ENCODE results near the gene CT45A9. TPM values are rescaled to one million over a fixed set of nuclear protein-coding genes. Genes with fewer than 3 reads are reported as not detected.
"Not testable (repeated sequence)": the region's sequence is repeated elsewhere in the genome, so short reads cannot be mapped to it uniquely, and the experiment has no call there.

The CT45A9 gene
- total RNA-seq, 1 donor from 2014 or later = not detected

GRCh38 chrX:135890087-135890585, 18.5 kb upstream of the CT45A9 start:
- H3K9me3 Mint-ChIP-seq (ENCODE audit: unreplicated experiment) = no peaks in the 10 kb centered on the region
- no peaks in the 10 kb centered on the region for H3K4me1 Mint-ChIP-seq (ENCODE audit: unreplicated experiment)
- DNase-seq (ENCODE audit: low spot score) = no peak
- H3K27me3 Mint-ChIP-seq (ENCODE audit: unreplicated experiment) = no peaks in the 10 kb centered on the region
- no peaks in the 10 kb centered on the region for H3K36me3 Mint-ChIP-seq (ENCODE audit: low read depth, unreplicated experiment)
- H3K4me3 Mint-ChIP-seq (ENCODE audit: unreplicated experiment) = no peak overlapping the region
- no peak for TF ChIP-seq CTCF (IDR thresholded peaks at IDR 0.05; ENCODE audit: unreplicated experiment)
- no peak overlapping the region for H3K27ac Mint-ChIP-seq (ENCODE audit: unreplicated experiment)

GRCh38 chrX:135888976-135889375, 17.4 kb upstream of the CT45A9 start:
- not testable (repeated sequence) for DNase-seq (ENCODE audit: low spot score); H3K4me3 Mint-ChIP-seq (ENCODE audit: unreplicated experiment); H3K36me3 Mint-ChIP-seq (ENCODE audit: low read depth, unreplicated experiment); H3K27me3 Mint-ChIP-seq (ENCODE audit: unreplicated experiment); H3K4me1 Mint-ChIP-seq (ENCODE audit: unreplicated experiment); H3K27ac Mint-ChIP-seq (ENCODE audit: unreplicated experiment); H3K9me3 Mint-ChIP-seq (ENCODE audit: unreplicated experiment)
- peak; percentile 15 for TF ChIP-seq CTCF (IDR thresholded peaks at IDR 0.05; ENCODE audit: unreplicated experiment)

DNA sequence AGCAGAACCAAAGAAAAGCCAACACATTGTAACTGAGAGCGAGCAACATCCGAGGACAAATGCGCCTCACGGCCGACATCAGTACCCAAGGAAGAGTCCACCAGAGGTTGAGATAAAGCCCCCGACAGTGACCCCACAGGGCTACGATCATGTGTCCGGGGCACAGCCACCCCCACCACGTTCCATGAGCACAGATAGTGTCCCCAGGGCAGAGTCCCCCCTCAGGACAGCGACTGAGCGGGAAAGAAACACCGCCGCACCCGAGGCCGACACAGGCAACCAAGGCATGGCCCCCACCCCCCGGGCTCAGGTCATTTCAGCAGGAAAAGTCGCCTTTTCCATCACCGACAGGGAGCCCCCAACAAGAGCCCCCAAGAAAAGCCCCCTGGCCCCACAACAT, 16.6 kb upstream of the CT45A9 start:
- H3K36me3 Mint-ChIP-seq (ENCODE audit: low read depth, unreplicated experiment); H3K27me3 Mint-ChIP-seq (ENCODE audit: unreplicated experiment); H3K9me3 Mint-ChIP-seq (ENCODE audit: unreplicated experiment); H3K4me1 Mint-ChIP-seq (ENCODE audit: unreplicated experiment); H3K27ac Mint-ChIP-seq (ENCODE audit: unreplicated experiment); H3K4me3 Mint-ChIP-seq (ENCODE audit: unreplicated experiment); DNase-seq (ENCODE audit: low spot score): not testable (repeated sequence)

DNA sequence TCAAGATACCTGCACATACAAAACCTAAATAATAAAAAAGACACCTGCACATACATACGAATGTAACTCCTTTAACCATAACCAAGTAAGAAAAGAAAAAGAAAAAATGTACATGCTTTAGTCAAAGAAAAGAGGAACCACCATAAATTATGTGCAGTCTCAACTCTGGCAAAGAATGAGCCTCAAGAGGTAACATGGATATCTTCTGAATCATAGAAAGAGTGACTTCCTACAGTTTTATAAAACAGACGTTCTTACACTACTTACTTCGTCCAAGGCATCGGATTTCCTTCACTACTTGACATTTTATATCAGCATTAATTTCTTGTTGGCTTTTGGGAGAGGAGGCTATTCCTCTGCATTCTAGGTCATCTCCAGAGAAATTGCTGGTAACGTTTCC, 11.1 kb upstream of the CT45A9 start:
- not testable (repeated sequence) for H3K36me3 Mint-ChIP-seq (ENCODE audit: low read depth, unreplicated experiment); H3K27ac Mint-ChIP-seq (ENCODE audit: unreplicated experiment); H3K4me1 Mint-ChIP-seq (ENCODE audit: unreplicated experiment); H3K4me3 Mint-ChIP-seq (ENCODE audit: unreplicated experiment); H3K27me3 Mint-ChIP-seq (ENCODE audit: unreplicated experiment); H3K9me3 Mint-ChIP-seq (ENCODE audit: unreplicated experiment); DNase-seq (ENCODE audit: low spot score)

DNA sequence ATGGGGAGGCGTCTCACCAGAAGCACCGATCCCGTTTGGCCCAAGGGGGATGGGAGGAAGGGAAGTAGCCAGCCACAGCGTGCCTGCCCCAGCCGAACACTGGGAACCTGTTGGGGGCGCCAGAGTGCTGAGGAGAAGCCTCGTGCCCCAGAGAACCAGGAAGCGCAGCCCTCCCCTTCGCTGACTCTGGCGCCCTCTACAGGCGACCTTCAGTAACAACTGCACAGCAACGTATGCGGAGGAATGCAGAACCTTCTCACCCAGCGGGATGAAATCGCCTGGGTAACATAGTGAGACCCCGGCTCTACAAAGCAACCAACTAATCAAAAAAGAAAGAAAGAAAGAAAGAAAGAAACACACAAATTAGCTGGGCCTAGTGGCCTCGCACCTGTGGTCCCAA, 17.2 kb downstream of the CT45A9 start, which contains the start of gene CT45A8:
Gene CT45A8, minus strand, starts transcription at position 101 of the 400 bp plus-strand sequence. CDS start 3,755 bp downstream, outside the sequence.
- not testable (repeated sequence) for H3K9me3 Mint-ChIP-seq (ENCODE audit: unreplicated experiment); H3K36me3 Mint-ChIP-seq (ENCODE audit: low read depth, unreplicated experiment)

GRCh38 chrX:135837180-135837579, 34.4 kb downstream of the CT45A9 start, which contains the start of gene CT45A7:
TSS of gene CT45A7 (minus strand) at chrX:135837280. CDS start at chrX:135833533, 3,747 bp downstream.
- H3K4me3 Mint-ChIP-seq (ENCODE audit: unreplicated experiment); H3K27me3 Mint-ChIP-seq (ENCODE audit: unreplicated experiment); DNase-seq (ENCODE audit: low spot score); H3K36me3 Mint-ChIP-seq (ENCODE audit: low read depth, unreplicated experiment); H3K4me1 Mint-ChIP-seq (ENCODE audit: unreplicated experiment); H3K9me3 Mint-ChIP-seq (ENCODE audit: unreplicated experiment); H3K27ac Mint-ChIP-seq (ENCODE audit: unreplicated experiment): not testable (repeated sequence)

More for the DNA sequence above, 17.2 kb downstream of the CT45A9 start, which contains the start of gene CT45A8:
- not testable (repeated sequence) for DNase-seq (ENCODE audit: low spot score); H3K4me3 Mint-ChIP-seq (ENCODE audit: unreplicated experiment); H3K4me1 Mint-ChIP-seq (ENCODE audit: unreplicated experiment); H3K27me3 Mint-ChIP-seq (ENCODE audit: unreplicated experiment); H3K27ac Mint-ChIP-seq (ENCODE audit: unreplicated experiment)

- not testable (repeated sequence) for DNase-seq (ENCODE audit: low spot score); H3K27ac Mint-ChIP-seq (ENCODE audit: unreplicated experiment); H3K36me3 Mint-ChIP-seq (ENCODE audit: low read depth, unreplicated experiment); H3K9me3 Mint-ChIP-seq (ENCODE audit: unreplicated experiment); H3K4me3 Mint-ChIP-seq (ENCODE audit: unreplicated experiment); H3K4me1 Mint-ChIP-seq (ENCODE audit: unreplicated experiment); H3K27me3 Mint-ChIP-seq (ENCODE audit: unreplicated experiment)
Observed at GRCh38 chrX:135819912-135820311, 51.7 kb downstream of the CT45A9 start, which contains the start of gene CT45A2. TSS of gene CT45A2 (minus strand) at chrX:135820012. CDS start at chrX:135816265, 3,747 bp downstream.

Other genes starting within 250 kb of the CT45A9 start
- gene CT45A1, start 158.2 kb downstream of the CT45A9 start, total RNA-seq (ENCODE audit: unreplicated experiment) = not detected
- gene CT45A3, start 103.6 kb downstream of the CT45A9 start, total RNA-seq (ENCODE audit: unreplicated experiment) = not detected
- not detected for gene CT45A5, start 86.3 kb downstream of the CT45A9 start, total RNA-seq (ENCODE audit: unreplicated experiment)
- not detected for gene CT45A6, start 69.0 kb downstream of the CT45A9 start, total RNA-seq (ENCODE audit: unreplicated experiment)
- gene CT45A2, start 51.8 kb downstream of the CT45A9 start, total RNA-seq (ENCODE audit: unreplicated experiment) = not detected
- not detected for gene CT45A7, start 34.5 kb downstream of the CT45A9 start, total RNA-seq (ENCODE audit: unreplicated experiment)
- not detected for gene CT45A8, start 17.3 kb downstream of the CT45A9 start, total RNA-seq (ENCODE audit: unreplicated experiment)
- not detected for gene CT45A10, start 21.6 kb upstream of the CT45A9 start, total RNA-seq (ENCODE audit: unreplicated experiment)
- gene SAGE1, start 21.9 kb upstream of the CT45A9 start, total RNA-seq (ENCODE audit: unreplicated experiment) = 0.15 TPM
- 18.2 TPM for gene MMGT1, start 102.2 kb upstream of the CT45A9 start, total RNA-seq (ENCODE audit: unreplicated experiment)
- gene SLC9A6, start 113.6 kb upstream of the CT45A9 start, total RNA-seq (ENCODE audit: unreplicated experiment) = 12.2 TPM

All from endothelial cell (in vitro differentiated cells).